C4-2B (cell line): ENCODE measurements around the gene RSAD2.

ENCODE experiments used
- ZFX ChIP-seq: fragments of 450-650 bp; IDR thresholded peaks from 2 replicates; pipeline ENCODE4 v1.6.1; 2017
- TF ChIP-seq, protein P1 (sequence below): fragments of 450-650 bp; conservative IDR thresholded peaks from 2 replicates; pipeline ENCODE4 v1.5.1; 2017; ENCODE audit warnings: mild to moderate bottlenecking

DNA sequence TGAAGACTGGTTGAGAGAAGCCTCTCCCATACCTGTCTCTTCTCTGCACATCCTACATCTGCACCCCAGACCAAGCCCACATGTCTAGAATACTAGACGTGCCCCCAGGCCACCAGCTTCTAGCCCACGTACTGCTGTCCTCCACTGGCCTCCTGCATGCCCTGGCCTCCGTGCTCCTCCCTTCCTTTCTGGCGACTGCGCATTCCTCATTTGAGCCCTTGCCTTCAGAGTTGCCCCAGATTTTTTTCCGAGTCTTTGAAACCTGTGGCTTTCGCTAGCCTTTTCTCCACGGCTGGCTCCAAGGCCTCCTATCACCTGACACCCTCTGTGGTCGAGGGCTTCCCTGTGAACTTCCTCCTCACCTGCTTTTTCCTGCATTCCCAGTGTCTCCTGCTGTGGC lies 50.9 kb downstream of the RSAD2 start:
- TF ChIP-seq, protein P1, sequence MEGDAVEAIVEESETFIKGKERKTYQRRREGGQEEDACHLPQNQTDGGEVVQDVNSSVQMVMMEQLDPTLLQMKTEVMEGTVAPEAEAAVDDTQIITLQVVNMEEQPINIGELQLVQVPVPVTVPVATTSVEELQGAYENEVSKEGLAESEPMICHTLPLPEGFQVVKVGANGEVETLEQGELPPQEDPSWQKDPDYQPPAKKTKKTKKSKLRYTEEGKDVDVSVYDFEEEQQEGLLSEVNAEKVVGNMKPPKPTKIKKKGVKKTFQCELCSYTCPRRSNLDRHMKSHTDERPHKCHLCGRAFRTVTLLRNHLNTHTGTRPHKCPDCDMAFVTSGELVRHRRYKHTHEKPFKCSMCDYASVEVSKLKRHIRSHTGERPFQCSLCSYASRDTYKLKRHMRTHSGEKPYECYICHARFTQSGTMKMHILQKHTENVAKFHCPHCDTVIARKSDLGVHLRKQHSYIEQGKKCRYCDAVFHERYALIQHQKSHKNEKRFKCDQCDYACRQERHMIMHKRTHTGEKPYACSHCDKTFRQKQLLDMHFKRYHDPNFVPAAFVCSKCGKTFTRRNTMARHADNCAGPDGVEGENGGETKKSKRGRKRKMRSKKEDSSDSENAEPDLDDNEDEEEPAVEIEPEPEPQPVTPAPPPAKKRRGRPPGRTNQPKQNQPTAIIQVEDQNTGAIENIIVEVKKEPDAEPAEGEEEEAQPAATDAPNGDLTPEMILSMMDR, result no peak
- TF ChIP-seq ZFX, result no peak
